ENCODE data around the gene KIAA1210.

Gene KIAA1210

GRCh38 chrX:119127650-119128049, at the start of gene KIAA1210:
Gene KIAA1210 (minus strand): TSS chrX:119127812. CDS start chrX:119123642, 4,170 bp downstream.
- in situ Hi-C loops (cut with HindIII; ENCODE audit: low sequenced_read_pairs), result no loop called here

GRCh38 chrX:119177278-119177677, 49.7 kb upstream of the KIAA1210 start:
- in situ Hi-C loops (cut with HindIII; ENCODE audit: low sequenced_read_pairs), result no loop called here

DNA sequence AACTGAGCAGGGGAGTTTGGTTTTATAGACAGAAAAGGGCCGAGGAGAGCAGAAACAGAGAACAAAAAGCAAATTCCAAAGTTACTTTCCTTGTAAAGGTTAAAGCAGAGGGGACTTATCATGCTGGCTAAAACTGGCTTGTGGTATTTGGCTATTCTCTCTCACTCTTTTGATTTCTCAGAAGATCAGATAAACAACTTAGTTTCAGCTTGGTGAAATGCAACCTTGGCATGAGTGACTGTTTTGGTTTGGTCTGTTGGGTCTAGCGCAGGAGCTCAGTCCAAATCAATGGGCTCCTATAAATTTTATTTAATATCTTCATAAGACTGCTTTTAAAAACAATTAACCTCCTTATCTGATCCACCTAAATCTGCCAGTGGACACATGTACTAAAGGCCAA, 47.3 kb upstream of the KIAA1210 start:
- in situ Hi-C loops (cut with HindIII; ENCODE audit: low sequenced_read_pairs), result no loop called here

- in situ Hi-C loops (cut with HindIII; ENCODE audit: low sequenced_read_pairs), result no loop called here
Measured at GRCh38 chrX:119168104-119168503, 40.5 kb upstream of the KIAA1210 start.

DNA sequence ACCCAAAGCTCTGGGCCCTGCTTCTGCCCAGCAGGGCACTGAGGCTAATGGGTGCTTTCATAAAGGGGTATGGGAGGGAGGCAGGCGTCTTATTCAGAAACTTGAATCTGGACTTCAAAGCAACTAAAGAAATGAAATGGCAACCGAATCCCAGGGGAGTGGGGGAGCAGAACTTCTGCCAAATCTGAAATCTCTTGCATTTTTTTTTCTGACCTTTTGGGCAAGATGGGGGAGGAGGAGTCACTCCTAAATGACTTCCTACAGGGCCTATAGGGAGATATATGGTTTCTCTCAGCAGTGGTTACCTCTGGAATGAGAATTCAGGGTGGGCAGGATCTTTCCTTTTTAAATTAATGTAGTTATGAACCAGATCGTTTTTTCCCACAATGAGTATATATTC, 30.6 kb upstream of the KIAA1210 start:
- in situ Hi-C loops (cut with HindIII; ENCODE audit: low sequenced_read_pairs), result no loop called here

DNA sequence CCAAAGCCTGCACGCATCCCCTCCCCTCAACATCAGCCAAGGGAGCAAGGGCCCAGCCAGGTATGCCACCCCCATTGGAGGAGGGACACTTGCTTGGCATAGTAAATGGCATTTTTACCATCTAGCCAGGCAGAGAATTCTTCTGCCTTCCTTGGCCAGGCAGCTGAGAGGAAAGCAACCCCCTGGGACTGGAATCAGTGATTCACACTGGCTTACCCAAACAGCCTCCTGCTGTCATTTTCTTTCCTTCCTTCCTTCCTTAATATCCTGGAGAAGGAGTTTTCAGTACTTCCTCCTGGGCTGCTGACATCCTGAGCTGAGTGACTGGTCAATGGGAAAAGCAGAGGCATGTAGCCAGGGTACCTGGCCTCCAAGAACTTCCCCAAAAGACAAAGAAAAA, 28.6 kb upstream of the KIAA1210 start:
- in situ Hi-C loops (cut with HindIII; ENCODE audit: low sequenced_read_pairs), result no loop called here

GRCh38 chrX:119155416-119156035, 27.9 kb upstream of the KIAA1210 start:
- in situ Hi-C loops (cut with HindIII; ENCODE audit: low sequenced_read_pairs), result no loop called here

GRCh38 chrX:119151051-119151380, 23.4 kb upstream of the KIAA1210 start:
- in situ Hi-C loops (cut with HindIII; ENCODE audit: low sequenced_read_pairs), result no loop called here

DNA sequence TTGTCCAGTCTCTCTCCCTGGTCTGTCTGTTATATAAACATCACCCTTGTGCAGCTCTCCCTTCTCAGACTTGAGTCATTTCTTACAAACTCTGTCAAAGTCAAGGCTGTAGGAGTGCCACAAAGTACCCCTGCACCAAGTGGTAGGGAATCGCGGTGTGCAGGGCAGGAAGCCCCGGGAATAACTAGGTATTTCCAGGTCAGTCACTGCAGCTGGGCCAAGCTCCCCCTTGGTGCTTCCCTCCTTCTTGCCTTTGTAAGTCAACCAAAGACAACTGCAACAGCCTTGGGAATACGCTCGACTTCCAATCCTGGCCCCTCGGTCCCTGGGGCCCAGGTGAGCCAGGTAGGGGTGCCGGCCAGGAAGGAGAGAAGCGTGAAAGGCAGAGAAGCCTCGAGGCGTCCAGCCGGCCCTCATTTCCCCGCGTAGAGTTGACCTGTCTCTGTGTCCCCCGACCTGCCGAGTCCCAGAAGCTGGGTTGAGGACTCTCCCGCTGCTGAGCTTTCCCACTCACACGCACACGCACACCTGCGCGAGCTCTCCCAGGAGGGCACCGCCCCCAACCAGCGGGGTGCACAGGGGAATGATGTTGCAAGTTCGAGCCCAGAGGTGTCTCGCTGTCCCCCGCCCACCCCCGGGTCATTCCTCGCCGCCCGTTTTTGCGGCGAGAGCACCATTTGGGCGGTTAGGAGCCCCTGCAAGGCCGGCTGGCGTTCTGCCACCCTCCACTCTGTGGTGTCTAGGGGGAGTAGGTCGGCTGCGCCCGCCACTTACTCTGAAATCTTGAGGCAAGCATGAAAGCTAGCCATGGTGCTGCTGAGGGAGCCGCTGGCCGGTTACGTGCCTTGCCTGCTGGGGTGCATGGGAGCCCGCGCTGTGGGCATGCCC, 22.8 kb upstream of the KIAA1210 start:
- in situ Hi-C loops (cut with HindIII; ENCODE audit: low sequenced_read_pairs), result no loop called here

- in situ Hi-C loops (cut with HindIII; ENCODE audit: low sequenced_read_pairs), result no loop called here
Measured at GRCh38 chrX:119147486-119147885, 19.9 kb upstream of the KIAA1210 start.

- in situ Hi-C loops (cut with HindIII; ENCODE audit: low sequenced_read_pairs), result no loop called here
Measured at GRCh38 chrX:119145241-119145653, 17.6 kb upstream of the KIAA1210 start.

GRCh38 chrX:119134466-119134865, 6.9 kb upstream of the KIAA1210 start:
- in situ Hi-C loops (cut with HindIII; ENCODE audit: low sequenced_read_pairs), result no loop called here

GRCh38 chrX:119132961-119133360, 5.3 kb upstream of the KIAA1210 start:
- in situ Hi-C loops (cut with HindIII; ENCODE audit: low sequenced_read_pairs), result no loop called here

DNA sequence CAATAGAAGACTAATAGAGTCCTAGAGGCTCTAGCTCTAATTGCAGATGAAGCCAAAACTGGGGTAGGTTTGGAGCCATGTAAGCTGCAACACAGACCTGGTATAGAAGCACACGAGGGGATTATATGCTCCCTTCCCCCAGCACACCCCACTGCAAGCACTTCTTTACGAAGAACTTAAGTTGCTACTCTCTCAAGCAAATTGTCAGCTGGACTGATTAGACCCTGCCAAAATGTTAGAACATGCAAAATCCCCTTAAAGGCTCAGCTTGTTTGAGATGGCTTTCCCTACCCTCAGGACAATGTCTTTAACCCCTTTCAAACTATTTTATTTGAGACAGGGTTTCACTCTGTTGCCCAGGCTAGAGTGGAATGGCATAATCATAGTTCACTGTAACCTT, 4.7 kb upstream of the KIAA1210 start:
- in situ Hi-C loops (cut with HindIII; ENCODE audit: low sequenced_read_pairs), result no loop called here

GRCh38 chrX:119130911-119131310, 3.3 kb upstream of the KIAA1210 start:
- in situ Hi-C loops (cut with HindIII; ENCODE audit: low sequenced_read_pairs), result no loop called here

GRCh38 chrX:119121341-119121740, 6.3 kb downstream of the KIAA1210 start:
- in situ Hi-C loops (cut with HindIII; ENCODE audit: low sequenced_read_pairs), result no loop called here

DNA sequence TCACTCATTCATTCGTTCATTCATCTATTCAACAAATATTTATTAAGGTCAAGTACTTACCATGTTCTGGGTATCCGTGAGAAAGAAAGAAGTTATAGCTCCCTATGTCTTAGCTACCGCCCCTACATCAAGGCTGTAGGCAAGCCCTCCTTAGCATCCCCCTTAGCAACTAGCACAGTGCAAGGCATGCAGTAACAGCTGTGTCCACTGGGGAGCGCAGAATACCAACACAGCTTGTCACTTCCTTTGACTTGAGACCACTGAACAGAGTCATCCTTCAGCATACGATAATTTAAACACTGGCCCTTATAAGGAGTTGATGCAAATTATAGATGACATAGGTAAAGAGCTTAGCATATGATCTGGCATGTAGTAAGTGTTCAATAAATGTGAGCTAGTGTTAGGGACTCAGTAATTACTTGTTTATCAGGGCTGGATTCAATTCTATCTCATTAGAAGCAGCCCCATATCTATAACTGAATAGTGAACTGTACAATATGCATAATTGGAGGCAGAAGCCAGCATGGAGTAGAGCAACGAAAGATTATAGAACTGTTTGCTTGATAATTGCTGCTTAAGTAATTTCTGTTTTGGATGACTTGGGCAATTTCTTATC, 8.7 kb downstream of the KIAA1210 start:
- in situ Hi-C loops (cut with HindIII; ENCODE audit: low sequenced_read_pairs), result no loop called here

DNA sequence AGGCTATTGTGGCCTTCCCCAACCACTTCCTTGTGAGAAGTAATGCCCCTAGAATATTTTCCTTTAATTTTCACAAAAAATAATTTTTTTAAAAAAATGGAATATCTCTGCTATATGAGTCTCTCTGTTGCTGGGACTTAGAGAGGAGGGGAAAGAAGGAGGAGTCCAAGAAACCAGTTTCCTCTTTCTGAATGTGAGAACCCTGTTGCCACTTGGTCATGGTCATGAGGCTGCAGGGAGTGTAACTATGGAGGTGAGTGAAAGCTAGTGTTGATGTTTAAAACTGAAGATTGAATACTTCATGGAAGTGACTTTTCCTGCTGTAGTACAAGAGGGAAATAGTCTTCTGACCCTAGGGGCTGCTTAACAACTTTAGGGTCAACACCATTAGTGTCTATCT, 20.4 kb downstream of the KIAA1210 start:
- in situ Hi-C loops (cut with HindIII; ENCODE audit: low sequenced_read_pairs), result loop anchor here (5.0 kb wide), 1 partner anchor 35 kb away; no protein-coding TSS in a partner anchor

DNA sequence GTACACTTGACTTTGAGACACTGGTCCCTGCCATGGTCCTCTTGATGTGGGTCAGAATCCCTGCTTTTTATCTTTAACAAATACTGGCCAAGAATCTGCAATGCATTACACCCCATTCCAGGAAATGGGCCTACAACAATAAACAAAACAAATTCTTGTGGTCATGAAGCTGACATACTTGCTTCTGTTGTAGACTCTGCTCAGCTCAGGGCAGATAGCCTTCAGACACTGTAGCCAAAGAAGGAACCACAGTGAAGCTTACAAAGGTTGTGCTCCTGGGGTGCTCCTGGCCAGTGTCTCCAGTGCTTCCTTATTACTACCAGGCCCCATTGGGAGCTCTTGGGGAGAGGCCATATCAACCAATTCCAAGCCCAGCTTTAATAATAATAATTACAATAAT, 21.8 kb downstream of the KIAA1210 start:
- in situ Hi-C loops (cut with HindIII; ENCODE audit: low sequenced_read_pairs), result loop anchor here (5.0 kb wide), 1 partner anchor 36 kb away; no protein-coding TSS in a partner anchor

- in situ Hi-C loops (cut with HindIII; ENCODE audit: low sequenced_read_pairs), result no loop called here
Measured at GRCh38 chrX:119101168-119101567, 26.4 kb downstream of the KIAA1210 start.

DNA sequence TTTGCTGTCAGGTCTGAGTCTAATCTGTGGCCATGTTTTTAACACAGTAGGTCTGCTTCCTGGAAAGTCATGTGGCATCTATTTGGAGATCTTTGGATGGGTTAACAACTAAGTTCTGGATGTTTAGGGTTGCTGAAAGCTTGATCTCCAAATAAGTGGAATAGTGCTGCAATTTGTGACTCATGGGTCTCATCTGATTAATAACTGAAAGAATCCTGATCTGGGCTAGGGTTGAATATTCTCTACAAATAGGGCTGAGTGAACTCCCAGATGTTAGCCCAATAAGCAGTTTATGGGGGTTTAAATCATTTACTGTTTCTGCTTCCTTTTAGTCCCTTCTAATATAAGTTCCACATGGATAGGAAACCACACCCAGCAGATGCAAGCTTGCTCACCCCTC, 31.7 kb downstream of the KIAA1210 start:
- in situ Hi-C loops (cut with HindIII; ENCODE audit: low sequenced_read_pairs), result no loop called here

- in situ Hi-C loops (cut with HindIII; ENCODE audit: low sequenced_read_pairs), result no loop called here
Measured at GRCh38 chrX:119094819-119095218, 32.8 kb downstream of the KIAA1210 start.

Measured in endothelial cell of hepatic sinusoid (primary cell).